ENCODE results near the gene ELAVL4.

The ELAVL4 gene

GRCh38 chr1:50140182-50140447 is 31.4 kb downstream of the ELAVL4 start:
- Histone ChIP-seq H3K9ac (ENCODE audit: low read length) (no peak overlapping the region), H2BK5ac (ENCODE audit: low read length) (no peak overlapping the region), H3K56ac (ENCODE audit: low read length) (no peak overlapping the region), H3K4me3 (ENCODE audit: low read length) (no peak overlapping the region), H3K27ac (ENCODE audit: low read depth, low read length) (no peak overlapping the region), H4K5ac (ENCODE audit: low read length) (no peak overlapping the region), H3K79me2 (ENCODE audit: control insufficient read depth, insufficient read depth, low read length) (no peaks in the 10 kb centered on the region), H3K18ac (ENCODE audit: low read length) (no peak overlapping the region), H3K4me1 (ENCODE audit: control insufficient read depth, low read depth, low read length) (peaks cover 4% of the 10 kb centered on the region), H3K4me2 (ENCODE audit: low read length) (no peak overlapping the region), H4K8ac (ENCODE audit: low read depth, low read length) (no peak overlapping the region), H3K4ac (ENCODE audit: low read depth, low read length) (no peak overlapping the region), H3K36me3 (ENCODE audit: control insufficient read depth, insufficient read depth, low read length) (no peaks in the 10 kb centered on the region), H3K23ac (ENCODE audit: low read length) (no peak overlapping the region), H2BK15ac (replicated peaks; ENCODE audit: low read depth) (no peak overlapping the region), H3K27me3 (ENCODE audit: insufficient read depth, low read length, poor library complexity) (no peaks in the 10 kb centered on the region), H3K79me1 (ENCODE audit: low read length) (no peaks in the 10 kb centered on the region), H2AK5ac (ENCODE audit: low read length) (no peak overlapping the region), H2BK120ac (ENCODE audit: low read depth, low read length) (no peak overlapping the region)
- no peak for DNase-seq
- no CpG with 5 or more reads among the region's 1 CpG for WGBS (ENCODE audit: extremely low coverage, insufficient coverage, low lambda C conversion rate)

GRCh38 chr1:50147191-50147850 is 38.6 kb downstream of the ELAVL4 start:
- H3K27ac ChIP-seq (ENCODE audit: low read depth, low read length), result peak overlapping the region; percentile 72
- no peak overlapping the region for H3K4ac ChIP-seq (ENCODE audit: low read depth, low read length)
- H3K27me3 ChIP-seq (ENCODE audit: insufficient read depth, low read length, poor library complexity), result no peaks in the 10 kb centered on the region
- no peaks in the 10 kb centered on the region for H3K79me1 ChIP-seq (ENCODE audit: low read length)
- no peaks in the 10 kb centered on the region for H3K79me2 ChIP-seq (ENCODE audit: control insufficient read depth, insufficient read depth, low read length)
- H3K9ac ChIP-seq (ENCODE audit: low read length), result peak overlapping the region; percentile 31
- peak overlapping the region; percentile 54 for H3K56ac ChIP-seq (ENCODE audit: low read length)
- no peak overlapping the region for H3K4me2 ChIP-seq (ENCODE audit: low read length)
- no peak overlapping the region for H3K4me3 ChIP-seq (ENCODE audit: low read length)
- peak overlapping the region; percentile 88 for H2AK5ac ChIP-seq (ENCODE audit: low read length)
- H2BK120ac ChIP-seq (ENCODE audit: low read depth, low read length), result no peak overlapping the region
- H3K18ac ChIP-seq (ENCODE audit: low read length), result no peak overlapping the region
- H3K4me1 ChIP-seq (ENCODE audit: control insufficient read depth, low read depth, low read length), result peaks cover 15% of the 10 kb centered on the region
- no peak overlapping the region for H4K5ac ChIP-seq (ENCODE audit: low read length)
- DNase-seq, result peak; percentile 91
- no peak overlapping the region for H4K8ac ChIP-seq (ENCODE audit: low read depth, low read length)
- H2BK15ac ChIP-seq (replicated peaks; ENCODE audit: low read depth), result no peak overlapping the region
- no CpG with 5 or more reads among the region's 4 CpGs for WGBS (ENCODE audit: extremely low coverage, insufficient coverage, low lambda C conversion rate)
- no peak overlapping the region for H3K23ac ChIP-seq (ENCODE audit: low read length)
- peak overlapping the region; percentile 91 for H2BK5ac ChIP-seq (ENCODE audit: low read length)
- H3K36me3 ChIP-seq (ENCODE audit: control insufficient read depth, insufficient read depth, low read length), result no peaks in the 10 kb centered on the region

DNA sequence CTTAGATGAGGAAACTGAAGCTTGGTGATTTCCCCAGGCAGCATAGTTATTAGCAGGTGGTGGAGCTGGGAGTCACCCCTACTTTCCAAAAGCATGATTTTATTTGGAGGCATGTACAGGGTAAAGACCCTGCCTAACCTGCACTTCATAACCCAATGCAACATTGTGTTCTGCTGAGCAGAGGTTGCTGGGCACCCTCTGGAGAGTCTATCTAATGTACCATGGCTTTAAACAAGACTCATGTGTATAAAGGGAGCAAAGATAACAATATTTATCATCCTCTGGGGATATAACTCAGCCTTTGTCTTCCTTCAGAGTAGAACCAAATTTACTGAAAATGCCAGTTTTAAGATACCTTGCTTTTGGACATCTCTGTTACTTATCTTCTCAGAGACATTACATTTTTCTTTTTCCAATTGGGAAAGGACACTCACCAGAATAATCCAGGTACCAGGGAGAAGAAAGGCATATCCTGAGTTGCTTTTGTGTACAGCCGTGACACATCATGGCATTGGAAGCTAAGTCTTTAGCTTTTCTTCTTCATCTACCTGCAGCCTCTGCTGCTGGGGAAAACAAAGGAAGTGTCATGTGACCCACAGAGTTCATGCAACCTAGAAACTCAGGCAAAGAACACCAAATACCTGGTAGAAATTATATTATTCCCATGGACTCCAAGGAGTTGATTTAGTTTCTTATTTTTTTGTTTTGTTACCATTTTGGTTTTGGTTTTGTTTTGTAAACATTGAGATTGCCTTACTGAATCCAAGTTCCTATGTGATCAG is 39.6 kb downstream of the ELAVL4 start:
- Histone ChIP-seq H3K4me3 (ENCODE audit: low read length) (no peak overlapping the region), H3K79me2 (ENCODE audit: control insufficient read depth, insufficient read depth, low read length) (no peaks in the 10 kb centered on the region), H3K79me1 (ENCODE audit: low read length) (no peaks in the 10 kb centered on the region), H3K18ac (ENCODE audit: low read length) (peak overlapping the region; percentile 92), H3K27me3 (ENCODE audit: insufficient read depth, low read length, poor library complexity) (no peaks in the 10 kb centered on the region), H2BK120ac (ENCODE audit: low read depth, low read length) (peak overlapping the region; percentile 82), H3K27ac (ENCODE audit: low read depth, low read length) (peak overlapping the region; percentile 71), H3K36me3 (ENCODE audit: control insufficient read depth, insufficient read depth, low read length) (no peaks in the 10 kb centered on the region), H2AK5ac (ENCODE audit: low read length) (peak overlapping the region; percentile 11), H4K5ac (ENCODE audit: low read length) (no peak overlapping the region), H2BK5ac (ENCODE audit: low read length) (peak overlapping the region; percentile 9), H3K23ac (ENCODE audit: low read length) (no peak overlapping the region), H3K4ac (ENCODE audit: low read depth, low read length) (peak overlapping the region; percentile 62), H3K9ac (ENCODE audit: low read length) (no peak overlapping the region), H3K4me1 (ENCODE audit: control insufficient read depth, low read depth, low read length) (peaks cover 16% of the 10 kb centered on the region), H3K4me2 (ENCODE audit: low read length) (no peak overlapping the region), H4K8ac (ENCODE audit: low read depth, low read length) (no peak overlapping the region), H2BK15ac (replicated peaks; ENCODE audit: low read depth) (no peak overlapping the region), H3K56ac (ENCODE audit: low read length) (peak overlapping the region; percentile 45)
- no peak for DNase-seq
- WGBS (ENCODE audit: extremely low coverage, insufficient coverage, low lambda C conversion rate), result no CpG with 5 or more reads among the region's 1 CpG

DNA sequence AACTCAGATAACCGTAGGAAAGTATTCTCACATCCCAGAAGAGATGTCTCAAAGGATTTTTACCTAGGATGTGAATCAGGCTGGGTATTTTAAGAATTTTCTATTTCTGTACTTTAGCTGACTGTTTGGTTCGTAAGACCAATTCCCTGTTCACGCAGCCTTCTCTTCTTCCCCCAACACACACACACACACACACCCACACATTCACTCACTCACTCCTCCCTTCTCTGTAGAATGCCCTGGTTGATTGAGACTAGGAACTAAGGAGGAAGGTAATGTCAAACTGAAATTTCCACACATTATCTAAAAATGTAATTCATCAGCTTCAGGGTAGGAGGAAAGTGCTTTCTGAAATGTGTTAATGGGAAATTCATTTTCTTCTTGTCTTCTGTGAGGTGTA is 43.5 kb downstream of the ELAVL4 start:
- H3K27me3 ChIP-seq (ENCODE audit: insufficient read depth, low read length, poor library complexity), result no peaks in the 10 kb centered on the region
- H4K5ac ChIP-seq (ENCODE audit: low read length), result no peak overlapping the region
- no peak overlapping the region for H4K8ac ChIP-seq (ENCODE audit: low read depth, low read length)
- H3K4me3 ChIP-seq (ENCODE audit: low read length), result no peak overlapping the region
- no peak overlapping the region for H3K9ac ChIP-seq (ENCODE audit: low read length)
- no peak overlapping the region for H3K4ac ChIP-seq (ENCODE audit: low read depth, low read length)
- no peak overlapping the region for H2BK120ac ChIP-seq (ENCODE audit: low read depth, low read length)
- H3K27ac ChIP-seq (ENCODE audit: low read depth, low read length), result no peak overlapping the region
- peak overlapping the region; percentile 64 for H3K18ac ChIP-seq (ENCODE audit: low read length)
- no peak overlapping the region for H2BK15ac ChIP-seq (replicated peaks; ENCODE audit: low read depth)
- no peaks in the 10 kb centered on the region for H3K79me2 ChIP-seq (ENCODE audit: control insufficient read depth, insufficient read depth, low read length)
- no peak overlapping the region for H3K4me2 ChIP-seq (ENCODE audit: low read length)
- H3K4me1 ChIP-seq (ENCODE audit: control insufficient read depth, low read depth, low read length), result peaks cover 21% of the 10 kb centered on the region
- no peak overlapping the region for H3K23ac ChIP-seq (ENCODE audit: low read length)
- no CpG with 5 or more reads among the region's 3 CpGs for WGBS (ENCODE audit: extremely low coverage, insufficient coverage, low lambda C conversion rate)
- no peak overlapping the region for H2AK5ac ChIP-seq (ENCODE audit: low read length)
- no peaks in the 10 kb centered on the region for H3K79me1 ChIP-seq (ENCODE audit: low read length)
- peak overlapping the region; percentile 66 for H3K56ac ChIP-seq (ENCODE audit: low read length)
- H3K36me3 ChIP-seq (ENCODE audit: control insufficient read depth, insufficient read depth, low read length), result no peaks in the 10 kb centered on the region
- H2BK5ac ChIP-seq (ENCODE audit: low read length), result no peak overlapping the region
- no peak for DNase-seq

DNA sequence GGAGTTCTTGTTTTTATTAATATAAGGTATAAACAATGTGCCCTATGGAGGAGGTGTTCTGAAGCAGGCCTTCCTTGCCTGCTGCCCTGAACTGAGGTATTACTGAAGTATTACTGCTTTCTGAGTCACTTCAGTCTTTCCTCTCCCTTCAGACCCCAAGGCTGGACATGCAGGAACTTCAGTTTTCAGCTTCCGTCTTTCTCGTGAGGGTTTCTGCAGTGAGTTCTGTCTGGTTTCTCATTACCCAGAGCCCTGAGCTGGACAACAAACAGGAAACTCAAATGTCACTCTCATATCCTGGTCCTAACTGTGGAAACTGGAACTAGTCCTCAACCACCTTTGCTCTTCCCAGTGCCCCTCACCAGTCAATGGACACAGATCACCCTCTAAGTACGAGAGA is 46.8 kb downstream of the ELAVL4 start:
- H3K4me2 ChIP-seq (ENCODE audit: low read length), result no peak overlapping the region
- H2BK5ac ChIP-seq (ENCODE audit: low read length), result peak overlapping the region; percentile 87
- no peak overlapping the region for H4K8ac ChIP-seq (ENCODE audit: low read depth, low read length)
- H3K18ac ChIP-seq (ENCODE audit: low read length), result peak overlapping the region; percentile 62
- no peaks in the 10 kb centered on the region for H3K79me1 ChIP-seq (ENCODE audit: low read length)
- peaks cover 20% of the 10 kb centered on the region for H3K4me1 ChIP-seq (ENCODE audit: control insufficient read depth, low read depth, low read length)
- H3K36me3 ChIP-seq (ENCODE audit: control insufficient read depth, insufficient read depth, low read length), result no peaks in the 10 kb centered on the region
- H3K4ac ChIP-seq (ENCODE audit: low read depth, low read length), result no peak overlapping the region
- no peaks in the 10 kb centered on the region for H3K79me2 ChIP-seq (ENCODE audit: control insufficient read depth, insufficient read depth, low read length)
- no peak for DNase-seq
- no peaks in the 10 kb centered on the region for H3K27me3 ChIP-seq (ENCODE audit: insufficient read depth, low read length, poor library complexity)
- H4K5ac ChIP-seq (ENCODE audit: low read length), result no peak overlapping the region
- peak overlapping the region; percentile 20 for H3K9ac ChIP-seq (ENCODE audit: low read length)
- H2BK120ac ChIP-seq (ENCODE audit: low read depth, low read length), result peak overlapping the region; percentile 93
- no CpG with 5 or more reads among the region's 3 CpGs for WGBS (ENCODE audit: extremely low coverage, insufficient coverage, low lambda C conversion rate)
- H3K56ac ChIP-seq (ENCODE audit: low read length), result peak overlapping the region; percentile 83
- peak overlapping the region; percentile 95 for H2AK5ac ChIP-seq (ENCODE audit: low read length)
- H3K4me3 ChIP-seq (ENCODE audit: low read length), result no peak overlapping the region
- H2BK15ac ChIP-seq (replicated peaks; ENCODE audit: low read depth), result peak overlapping the region; percentile 65
- no peak overlapping the region for H3K23ac ChIP-seq (ENCODE audit: low read length)
- peak overlapping the region; percentile 17 for H3K27ac ChIP-seq (ENCODE audit: low read depth, low read length)
